GM18517 (cell line): ENCODE results near the gene MYH11.
"Not testable (repeated sequence)": the region's sequence is repeated elsewhere in the genome, so short reads cannot be mapped to it uniquely, and the experiment has no call there.

Experiments used
- ATAC-seq: cut with Tn5 transposase; IDR thresholded peaks from one replicate; pipeline ENCODE4 v1.9.1; 2021; ENCODE audit warnings: mild to moderate bottlenecking, moderate library complexity; ENCODE audit not compliant: unreplicated experiment

Gene MYH11

GRCh38 chr16:15879255-15879811 lies 22.5 kb upstream of the MYH11 start:
- no peak for ATAC-seq

GRCh38 chr16:15876503-15876902 lies 19.7 kb upstream of the MYH11 start:
- ATAC-seq: no peak

- no peak for ATAC-seq
These were observed 18.0 kb upstream of the MYH11 start for GRCh38 chr16:15874745-15875314.

GRCh38 chr16:15873737-15874136 lies 16.9 kb upstream of the MYH11 start:
- ATAC-seq: no peak

GRCh38 chr16:15873301-15873700 lies 16.5 kb upstream of the MYH11 start:
- ATAC-seq: no peak

GRCh38 chr16:15870011-15870410 lies 13.2 kb upstream of the MYH11 start:
- ATAC-seq: no peak

GRCh38 chr16:15866451-15866850 lies 9.6 kb upstream of the MYH11 start:
- no peak for ATAC-seq

- ATAC-seq: no peak
These were observed 8.9 kb upstream of the MYH11 start for GRCh38 chr16:15865742-15866141.

GRCh38 chr16:15864939-15865338 lies 8.1 kb upstream of the MYH11 start:
- no peak for ATAC-seq

- no peak for ATAC-seq
These were observed 5.2 kb upstream of the MYH11 start for GRCh38 chr16:15861996-15862395.

- no peak for ATAC-seq
These were observed 2.3 kb upstream of the MYH11 start for GRCh38 chr16:15858921-15859668.

GRCh38 chr16:15857724-15858560 lies 1.1 kb upstream of the MYH11 start:
- no peak for ATAC-seq

GRCh38 chr16:15856182-15856581 lies 646 bp downstream of the MYH11 start:
- ATAC-seq: no peak

GRCh38 chr16:15855704-15856003 lies 1.2 kb downstream of the MYH11 start:
- peak; percentile 92 for ATAC-seq

GRCh38 chr16:15854906-15855703 lies 1.7 kb downstream of the MYH11 start:
- peak; percentile 16 for ATAC-seq

GRCh38 chr16:15854061-15854460 lies 2.8 kb downstream of the MYH11 start:
- no peak for ATAC-seq

GRCh38 chr16:15853021-15853420 lies 3.8 kb downstream of the MYH11 start:
- ATAC-seq: no peak

GRCh38 chr16:15850555-15850954 lies 6.3 kb downstream of the MYH11 start:
- not testable (repeated sequence) for ATAC-seq

- no peak for ATAC-seq
These were observed 7.4 kb downstream of the MYH11 start for GRCh38 chr16:15849209-15849981.

GRCh38 chr16:15847611-15848175 lies 9.1 kb downstream of the MYH11 start:
- ATAC-seq: no peak
